Activated CD8-positive, alpha-beta T cell treated with anti-CD3 and anti-CD28 coated beads for 36 hours (primary cell): ENCODE data around the gene KCP. TPM values are rescaled to one million over a fixed set of nuclear protein-coding genes. Genes with fewer than 3 reads are reported as not detected.
"Not testable (repeated sequence)": the region's sequence is repeated elsewhere in the genome, so short reads cannot be mapped to it uniquely, and the experiment has no call there.

Source experiments
- ATAC-seq: fragments of 200-7000 bp; cut with Tn5 transposase; one replicate; pipeline ENCODE4 v1.10.0; 2021; ENCODE audit warnings: mild to moderate bottlenecking, moderate library complexity
- CTCF ChIA-PET: fragments of 350-600 bp; sonication (Branson Sonifier 250); formaldehyde crosslinking; loops from one replicate; lab custom pipeline; 2021; ENCODE audit warnings: antibody characterized with exemption; lab: Charles Lee
- POLR2A ChIA-PET: fragments of 350-600 bp; sonication (Branson Sonifier 250); formaldehyde crosslinking; loops from one replicate; lab custom pipeline; 2021; ENCODE audit warnings: antibody characterized with exemption; lab: Charles Lee
- DNase-seq: peaks from one replicate; pipeline ENCODE4 v3.0.0-alpha.2; 2020
- H3K27ac Mint-ChIP-seq: one replicate; pipeline ENCODE4 v1.8.0; 2021; ENCODE audit warnings: mild to moderate bottlenecking, mixed read lengths
- H3K27me3 Mint-ChIP-seq: one replicate; pipeline ENCODE4 v1.8.0; 2021; ENCODE audit warnings: mixed read lengths
- H3K36me3 Mint-ChIP-seq: one replicate; pipeline ENCODE4 v1.8.0; 2021; ENCODE audit warnings: low read depth, mixed read lengths
- H3K4me1 Mint-ChIP-seq: one replicate; pipeline ENCODE4 v1.8.0; 2021; ENCODE audit warnings: low read depth, mixed read lengths
- H3K4me3 Mint-ChIP-seq: one replicate; pipeline ENCODE4 v1.8.0; 2021; ENCODE audit warnings: mild to moderate bottlenecking, moderate library complexity, mixed read lengths
- H3K9me3 Mint-ChIP-seq: one replicate; pipeline ENCODE4 v1.8.0; 2021; ENCODE audit warnings: mixed read lengths
- intact Hi-C: fragments of 100-400 bp; cut with micrococcal nuclease; formaldehyde crosslinking; loops from one replicate; pipeline ENCODE4 v1.10.0; 2022
- total RNA-seq, 2 experiments: library from RNA; stranded (reverse); gene quantifications; one replicate each; pipeline ENCODE4 v1.2.3, GENCODE V29; 2021
- TF ChIP-seq, protein P1 (sequence below): fragments of 200-600 bp; IDR thresholded peaks from one replicate; pipeline ENCODE4 v1.8.0; 2022; ENCODE audit warnings: antibody characterized with exemption, mild to moderate bottlenecking

KCP gene
- total RNA-seq, 2 experiments from 2014 or later = not detected

- H3K36me3 Mint-ChIP-seq = no peaks in the 10 kb centered on the region
- TF ChIP-seq, protein P1, sequence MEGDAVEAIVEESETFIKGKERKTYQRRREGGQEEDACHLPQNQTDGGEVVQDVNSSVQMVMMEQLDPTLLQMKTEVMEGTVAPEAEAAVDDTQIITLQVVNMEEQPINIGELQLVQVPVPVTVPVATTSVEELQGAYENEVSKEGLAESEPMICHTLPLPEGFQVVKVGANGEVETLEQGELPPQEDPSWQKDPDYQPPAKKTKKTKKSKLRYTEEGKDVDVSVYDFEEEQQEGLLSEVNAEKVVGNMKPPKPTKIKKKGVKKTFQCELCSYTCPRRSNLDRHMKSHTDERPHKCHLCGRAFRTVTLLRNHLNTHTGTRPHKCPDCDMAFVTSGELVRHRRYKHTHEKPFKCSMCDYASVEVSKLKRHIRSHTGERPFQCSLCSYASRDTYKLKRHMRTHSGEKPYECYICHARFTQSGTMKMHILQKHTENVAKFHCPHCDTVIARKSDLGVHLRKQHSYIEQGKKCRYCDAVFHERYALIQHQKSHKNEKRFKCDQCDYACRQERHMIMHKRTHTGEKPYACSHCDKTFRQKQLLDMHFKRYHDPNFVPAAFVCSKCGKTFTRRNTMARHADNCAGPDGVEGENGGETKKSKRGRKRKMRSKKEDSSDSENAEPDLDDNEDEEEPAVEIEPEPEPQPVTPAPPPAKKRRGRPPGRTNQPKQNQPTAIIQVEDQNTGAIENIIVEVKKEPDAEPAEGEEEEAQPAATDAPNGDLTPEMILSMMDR = no peak
- ATAC-seq (peak; percentile 81), DNase-seq (peak; percentile 33)
- peaks cover 6% of the 10 kb centered on the region for H3K4me1 Mint-ChIP-seq
- ChIA-PET CTCF (interaction anchor here (0.9 to 1.4 kb wide), 2 partner anchors 17 to 177 kb away, joined by 3 to 10 read pairs; no protein-coding TSS in a partner anchor), POLR2A (no interaction called here)
- intact Hi-C loops = no loop called here
- H3K27ac Mint-ChIP-seq = no peak overlapping the region
- H3K4me3 Mint-ChIP-seq = no peak overlapping the region
- H3K27me3 Mint-ChIP-seq = peaks cover 31% of the 10 kb centered on the region
- no peaks in the 10 kb centered on the region for H3K9me3 Mint-ChIP-seq
These were observed 4.2 kb upstream of the KCP start for GRCh38 chr7:128914566-128915151.

DNA sequence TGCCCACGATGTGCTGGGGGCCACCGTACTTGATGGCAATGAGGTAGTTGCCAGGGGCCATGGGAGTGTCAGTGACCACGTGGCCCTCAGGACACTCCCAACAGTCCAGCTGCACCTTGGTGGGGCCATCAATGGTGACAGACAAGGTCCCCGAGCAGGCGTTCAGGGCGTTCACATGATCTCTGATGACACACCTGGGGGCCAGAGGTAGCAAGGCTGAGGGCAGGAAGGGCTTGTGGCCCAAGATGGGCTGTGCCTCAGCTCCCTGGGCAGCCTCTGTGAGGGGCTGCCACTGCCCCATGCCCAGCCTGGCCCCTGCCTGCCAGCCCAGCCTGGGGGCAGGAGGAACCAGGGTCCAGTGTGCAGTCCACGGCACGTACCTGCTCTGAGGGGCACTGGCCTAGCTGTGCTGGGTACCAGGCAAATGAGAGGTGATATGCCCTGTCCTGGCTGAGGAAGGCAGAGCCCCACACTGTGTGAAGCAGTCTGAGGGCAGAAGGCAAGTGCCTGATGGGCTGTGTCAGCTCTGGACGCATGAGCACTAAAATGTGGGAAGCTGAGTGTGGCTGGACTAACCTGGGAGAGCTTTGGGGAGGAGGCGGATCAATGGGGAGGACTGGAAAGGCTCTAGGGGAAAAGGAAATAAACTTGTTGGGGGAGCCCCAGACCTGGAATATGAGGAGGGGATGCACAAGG is 3.5 kb upstream of the KCP start:
- ChIA-PET CTCF (interaction anchor here (0.9 to 1.4 kb wide), 2 partner anchors 17 to 177 kb away, joined by 3 to 10 read pairs; no protein-coding TSS in a partner anchor), POLR2A (no interaction called here)
- no peak overlapping the region for H3K4me3 Mint-ChIP-seq
- no peaks in the 10 kb centered on the region for H3K9me3 Mint-ChIP-seq
- no peak for ATAC-seq
- DNase-seq = no peak
- peaks cover 6% of the 10 kb centered on the region for H3K4me1 Mint-ChIP-seq
- peaks cover 37% of the 10 kb centered on the region for H3K27me3 Mint-ChIP-seq
- H3K36me3 Mint-ChIP-seq = no peaks in the 10 kb centered on the region
- intact Hi-C loops = no loop called here
- H3K27ac Mint-ChIP-seq = no peak overlapping the region
- TF ChIP-seq, protein P1 = no peak

DNA sequence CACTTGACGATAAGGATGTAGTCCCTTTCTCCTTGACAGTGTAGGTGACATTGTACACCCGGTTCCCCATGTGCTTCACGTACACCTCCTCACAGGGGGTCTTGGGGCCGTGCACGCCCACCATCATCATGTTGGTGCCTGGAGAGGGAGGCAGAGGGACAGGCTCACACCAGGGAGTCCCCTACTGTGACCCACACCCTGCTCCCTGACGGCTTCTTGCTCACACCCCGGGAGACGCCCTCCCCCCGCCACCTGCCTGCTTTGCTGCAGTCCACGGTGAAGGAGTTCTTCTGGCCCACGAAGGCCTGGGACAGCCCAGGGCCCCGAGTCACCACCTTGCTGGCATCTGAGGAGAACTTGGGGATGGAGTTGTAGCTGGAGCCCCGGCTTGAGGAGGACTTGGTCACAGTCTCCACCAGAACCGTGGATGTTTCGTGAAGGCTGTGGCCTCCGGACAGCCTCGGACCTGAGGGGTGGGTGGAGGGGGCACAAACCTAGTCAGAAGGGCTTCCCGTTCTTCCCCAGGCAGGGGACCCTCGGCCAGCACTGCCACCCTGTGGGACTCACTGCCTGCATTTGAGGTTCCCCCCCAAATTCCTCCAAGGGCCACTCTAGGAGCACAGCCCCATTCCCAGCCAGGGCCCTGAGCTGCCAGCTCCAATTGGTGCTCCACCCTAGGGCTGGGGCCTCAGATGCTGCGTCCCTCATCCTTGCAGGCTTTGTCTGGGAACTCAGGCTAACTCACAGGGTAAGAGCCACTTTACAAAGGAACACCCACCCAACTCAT is 2.4 kb upstream of the KCP start:
- intact Hi-C loops, H3K4me1 Mint-ChIP-seq, H3K4me3 Mint-ChIP-seq, ATAC-seq, H3K27ac Mint-ChIP-seq, H3K36me3 Mint-ChIP-seq, POLR2A ChIA-PET, DNase-seq, H3K9me3 Mint-ChIP-seq: not testable (repeated sequence)
- CTCF ChIA-PET = interaction anchor here (1.5 kb wide), 1 partner anchor 10 kb away, joined by 4 read pairs; no protein-coding TSS in a partner anchor
- H3K27me3 Mint-ChIP-seq = peaks cover 42% of the 10 kb centered on the region

GRCh38 chr7:128912281-128912680 is 1.8 kb upstream of the KCP start:
- H3K9me3 Mint-ChIP-seq = no peaks in the 10 kb centered on the region
- H3K27me3 Mint-ChIP-seq = peaks cover 46% of the 10 kb centered on the region
- DNase-seq (no peak), ATAC-seq (no peak)
- H3K4me3 Mint-ChIP-seq = no peak overlapping the region
- intact Hi-C loops = no loop called here
- TF ChIP-seq, protein P1 = no peak
- no peak overlapping the region for H3K27ac Mint-ChIP-seq
- ChIA-PET CTCF (interaction anchor here (1.5 kb wide), 1 partner anchor 9 kb away, joined by 4 read pairs; no protein-coding TSS in a partner anchor), POLR2A (no interaction called here)
- H3K36me3 Mint-ChIP-seq = no peaks in the 10 kb centered on the region
- H3K4me1 Mint-ChIP-seq = peaks cover 6% of the 10 kb centered on the region

DNA sequence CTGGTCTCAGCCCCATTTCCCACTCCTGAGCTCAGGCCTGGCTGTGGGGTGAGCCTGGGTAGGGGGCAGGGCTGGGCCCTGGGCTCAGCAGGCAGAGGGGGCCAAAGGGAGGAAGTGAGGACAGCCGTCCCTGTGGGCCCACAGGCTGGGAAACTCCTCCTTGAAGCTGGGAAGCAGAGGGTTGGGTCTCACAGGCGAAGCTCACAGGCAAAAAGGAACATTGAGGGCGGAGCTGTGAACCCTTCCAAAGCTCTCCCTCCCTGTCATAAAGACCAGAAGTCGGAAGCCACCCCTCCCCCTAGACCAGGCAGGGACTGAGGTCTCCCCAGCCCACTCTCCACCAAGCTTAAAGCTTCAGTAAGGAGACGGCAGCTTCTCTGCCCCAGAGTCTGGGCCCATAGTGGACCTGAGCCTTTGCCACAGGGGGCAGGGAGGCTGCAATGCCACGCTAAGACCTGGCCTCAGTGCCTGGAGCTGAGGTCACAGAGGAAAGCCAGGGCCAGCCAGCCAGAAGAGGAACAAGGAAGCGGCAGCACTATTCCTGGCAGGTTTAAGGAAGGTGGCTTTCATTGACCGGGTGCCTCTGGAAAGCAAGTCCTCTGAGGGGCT is 1.0 kb upstream of the KCP start:
- intact Hi-C loops = no loop called here
- ATAC-seq (no peak), DNase-seq (no peak)
- Mint-ChIP-seq H3K36me3 (no peaks in the 10 kb centered on the region), H3K4me1 (peaks cover 6% of the 10 kb centered on the region), H3K27ac (no peak overlapping the region), H3K9me3 (no peaks in the 10 kb centered on the region), H3K4me3 (no peak overlapping the region), H3K27me3 (peaks cover 39% of the 10 kb centered on the region)
- ChIA-PET POLR2A (no interaction called here), CTCF (interaction anchor here (0.7 to 2.3 kb wide), 4 partner anchors 8 to 252 kb away, joined by 3 to 13 read pairs (median 4); no protein-coding TSS in a partner anchor)
- TF ChIP-seq, protein P1 = no peak
